ENCODE measurements around the gene CEP55. TPM values are rescaled to one million over a fixed set of nuclear protein-coding genes. Genes with fewer than 3 reads are reported as not detected.

The CEP55 gene
- total RNA-seq, 1 experiment from 2014 or later, result 68.5 TPM

DNA sequence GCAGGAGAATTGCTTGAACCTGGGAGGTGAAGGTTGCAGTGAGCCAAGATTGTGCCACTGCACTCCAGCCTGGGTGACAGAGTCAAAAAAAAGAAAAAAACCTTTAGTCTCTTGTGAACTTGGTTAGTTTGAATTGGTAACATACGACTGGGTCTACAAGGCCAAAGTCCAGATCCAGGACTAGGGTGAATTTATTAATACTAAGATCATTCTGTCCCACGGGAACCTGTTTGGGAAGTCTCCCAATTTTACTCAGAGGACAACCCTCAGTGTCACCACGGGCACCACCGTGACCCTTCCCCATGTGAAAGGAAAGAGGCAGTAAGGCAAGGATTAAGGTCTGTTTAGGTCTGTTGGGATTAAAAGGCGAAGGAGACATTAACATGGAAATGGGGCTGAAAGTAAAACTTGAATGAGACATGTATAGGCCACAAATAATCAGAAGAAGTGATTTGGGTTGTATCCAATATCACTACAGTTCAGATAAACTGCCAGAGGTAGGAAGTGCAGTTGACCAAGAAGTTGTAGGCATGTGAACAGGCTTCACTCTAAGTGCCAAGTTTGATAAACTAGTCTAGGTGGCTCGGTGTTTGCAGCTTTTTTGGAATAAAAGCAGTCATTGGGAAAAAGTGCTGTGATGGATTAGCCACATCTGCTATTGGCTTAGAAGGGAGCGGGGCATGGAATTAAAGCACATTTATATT is 45.0 kb upstream of the CEP55 start:
- intact Hi-C loops (cut with micrococcal nuclease; ENCODE audit: unreplicated experiment), result no loop called here
- no peaks in the 10 kb centered on the region for H3K36me3 ChIP-seq (ENCODE audit: insufficient read depth, low read length, poor library complexity, severe bottlenecking)
- H3K4me3 ChIP-seq (ENCODE audit: low read depth, low read length, poor library complexity, severe bottlenecking), result no peak overlapping the region
- TF ChIP-seq EZH2 (IDR thresholded peaks at IDR 0.05; ENCODE audit: borderline replicate concordance, low read depth, low read length, poor library complexity, severe bottlenecking), result no peak
- TF ChIP-seq, protein P1, sequence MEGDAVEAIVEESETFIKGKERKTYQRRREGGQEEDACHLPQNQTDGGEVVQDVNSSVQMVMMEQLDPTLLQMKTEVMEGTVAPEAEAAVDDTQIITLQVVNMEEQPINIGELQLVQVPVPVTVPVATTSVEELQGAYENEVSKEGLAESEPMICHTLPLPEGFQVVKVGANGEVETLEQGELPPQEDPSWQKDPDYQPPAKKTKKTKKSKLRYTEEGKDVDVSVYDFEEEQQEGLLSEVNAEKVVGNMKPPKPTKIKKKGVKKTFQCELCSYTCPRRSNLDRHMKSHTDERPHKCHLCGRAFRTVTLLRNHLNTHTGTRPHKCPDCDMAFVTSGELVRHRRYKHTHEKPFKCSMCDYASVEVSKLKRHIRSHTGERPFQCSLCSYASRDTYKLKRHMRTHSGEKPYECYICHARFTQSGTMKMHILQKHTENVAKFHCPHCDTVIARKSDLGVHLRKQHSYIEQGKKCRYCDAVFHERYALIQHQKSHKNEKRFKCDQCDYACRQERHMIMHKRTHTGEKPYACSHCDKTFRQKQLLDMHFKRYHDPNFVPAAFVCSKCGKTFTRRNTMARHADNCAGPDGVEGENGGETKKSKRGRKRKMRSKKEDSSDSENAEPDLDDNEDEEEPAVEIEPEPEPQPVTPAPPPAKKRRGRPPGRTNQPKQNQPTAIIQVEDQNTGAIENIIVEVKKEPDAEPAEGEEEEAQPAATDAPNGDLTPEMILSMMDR (conservative IDR thresholded peaks at IDR 0.05; ENCODE audit: low read depth, low read length), result no peak
- CTCF ChIA-PET, result no interaction called here
- POLR2A ChIA-PET (ENCODE audit: low non-redundant PET), result no interaction called here
- no peaks in the 10 kb centered on the region for H3K27me3 ChIP-seq (replicated peaks; ENCODE audit: insufficient read depth, low read depth, low read length, poor library complexity)
- no peak overlapping the region for H3K27ac ChIP-seq (ENCODE audit: low read depth, low read length, poor library complexity, severe bottlenecking)
- BruUV-seq (replicated peaks), result no TSS peak
- no peaks in the 10 kb centered on the region for H3K9me3 ChIP-seq (ENCODE audit: low read depth, low read length, poor library complexity, severe bottlenecking)
- DNase-seq (ENCODE audit: low spot score), result no peak
- no peaks in the 10 kb centered on the region for H3K4me1 ChIP-seq (ENCODE audit: insufficient read depth, low read length, poor library complexity, severe bottlenecking)

DNA sequence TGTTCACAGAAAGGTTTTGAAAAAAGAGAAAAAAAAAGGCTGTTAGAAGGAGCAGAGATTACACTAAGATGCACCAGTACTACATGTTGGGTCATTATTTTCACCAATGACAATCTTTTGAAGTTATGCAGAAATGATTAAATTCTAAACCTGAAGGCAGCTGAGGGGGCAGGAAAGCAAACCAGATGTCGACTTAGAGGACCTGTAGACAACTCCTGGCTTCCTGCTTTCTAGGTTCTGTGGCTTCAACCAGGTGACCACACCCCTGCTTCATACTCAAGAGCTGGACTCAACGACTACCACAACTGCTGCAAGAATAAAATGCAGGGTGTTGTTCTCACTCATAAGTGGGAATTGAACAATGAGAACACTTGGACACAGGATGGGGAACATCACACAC is 44.3 kb upstream of the CEP55 start:
- intact Hi-C loops (cut with micrococcal nuclease; ENCODE audit: unreplicated experiment), result no loop called here
- no peaks in the 10 kb centered on the region for H3K4me1 ChIP-seq (ENCODE audit: insufficient read depth, low read length, poor library complexity, severe bottlenecking)
- H3K9me3 ChIP-seq (ENCODE audit: low read depth, low read length, poor library complexity, severe bottlenecking), result no peaks in the 10 kb centered on the region
- POLR2A ChIA-PET (ENCODE audit: low non-redundant PET), result no interaction called here
- no peak for TF ChIP-seq EZH2 (IDR thresholded peaks at IDR 0.05; ENCODE audit: borderline replicate concordance, low read depth, low read length, poor library complexity, severe bottlenecking)
- TF ChIP-seq, protein P1 (conservative IDR thresholded peaks at IDR 0.05; ENCODE audit: low read depth, low read length), result no peak
- BruUV-seq (replicated peaks), result no TSS peak
- no peak overlapping the region for H3K27ac ChIP-seq (ENCODE audit: low read depth, low read length, poor library complexity, severe bottlenecking)
- no peak overlapping the region for H3K4me3 ChIP-seq (ENCODE audit: low read depth, low read length, poor library complexity, severe bottlenecking)
- H3K36me3 ChIP-seq (ENCODE audit: insufficient read depth, low read length, poor library complexity, severe bottlenecking), result no peaks in the 10 kb centered on the region
- no peaks in the 10 kb centered on the region for H3K27me3 ChIP-seq (replicated peaks; ENCODE audit: insufficient read depth, low read depth, low read length, poor library complexity)
- DNase-seq (ENCODE audit: low spot score), result no peak
- CTCF ChIA-PET, result no interaction called here

DNA sequence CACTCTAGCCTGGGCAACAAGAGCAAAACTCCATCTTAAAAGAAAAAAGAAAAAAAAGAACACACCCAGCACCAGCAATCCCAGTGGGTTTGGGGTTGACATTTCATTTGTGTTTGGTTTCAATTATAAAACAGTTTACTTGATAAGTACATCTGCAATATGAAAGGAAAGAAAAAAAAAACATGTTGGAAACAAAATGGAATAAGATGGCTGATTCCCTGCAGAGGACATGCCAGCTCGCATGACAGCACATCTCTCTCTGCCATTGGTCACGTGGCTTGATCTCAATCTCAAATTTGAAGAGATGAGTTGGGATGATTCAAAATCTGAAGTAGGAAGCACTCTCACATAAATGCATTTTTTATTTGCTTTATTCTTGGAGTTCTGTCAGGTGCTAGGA is 42.3 kb upstream of the CEP55 start:
- H3K4me1 ChIP-seq (ENCODE audit: insufficient read depth, low read length, poor library complexity, severe bottlenecking), result peaks cover 2% of the 10 kb centered on the region
- intact Hi-C loops (cut with micrococcal nuclease; ENCODE audit: unreplicated experiment), result no loop called here
- H3K9me3 ChIP-seq (ENCODE audit: low read depth, low read length, poor library complexity, severe bottlenecking), result no peaks in the 10 kb centered on the region
- no peaks in the 10 kb centered on the region for H3K36me3 ChIP-seq (ENCODE audit: insufficient read depth, low read length, poor library complexity, severe bottlenecking)
- no TSS peak for BruUV-seq (replicated peaks)
- ChIA-PET POLR2A (ENCODE audit: low non-redundant PET) (no interaction called here), CTCF (no interaction called here)
- no peak overlapping the region for H3K27ac ChIP-seq (ENCODE audit: low read depth, low read length, poor library complexity, severe bottlenecking)
- H3K4me3 ChIP-seq (ENCODE audit: low read depth, low read length, poor library complexity, severe bottlenecking), result no peak overlapping the region
- no peak for DNase-seq (ENCODE audit: low spot score)
- TF ChIP-seq, protein P1 (conservative IDR thresholded peaks at IDR 0.05; ENCODE audit: low read depth, low read length), result no peak
- no peak for TF ChIP-seq EZH2 (IDR thresholded peaks at IDR 0.05; ENCODE audit: borderline replicate concordance, low read depth, low read length, poor library complexity, severe bottlenecking)
- H3K27me3 ChIP-seq (replicated peaks; ENCODE audit: insufficient read depth, low read depth, low read length, poor library complexity), result no peaks in the 10 kb centered on the region
